Esophagus (tissue), 2 donors: ENCODE data around the gene TMEM248. TPM values are rescaled to one million over a fixed set of nuclear protein-coding genes. Genes with fewer than 3 reads are reported as not detected.
"Not testable (repeated sequence)": the region's sequence is repeated elsewhere in the genome, so short reads cannot be mapped to it uniquely, and the experiment has no call there.

Source experiments
- H3K27ac ChIP-seq, 2 donors: one replicate each; pipeline ENCODE4 v1.5.1; 2013; ENCODE audit warnings: low read depth in 2 of 2, mild to moderate bottlenecking in 2 of 2, inconsistent platforms in 1 of 2, low read length in 1 of 2, moderate library complexity in 1 of 2
- H3K27me3 ChIP-seq, 2 donors: one replicate each; pipeline ENCODE4 v1.6.1; 2013; ENCODE audit warnings: low read length in 2 of 2, control low read depth in 1 of 2, mild to moderate bottlenecking in 1 of 2; ENCODE audit not compliant: insufficient read depth in 2 of 2, control insufficient read depth in 1 of 2
- H3K36me3 ChIP-seq, 2 donors: one replicate each; pipeline ENCODE4 v1.6.1; 2013; ENCODE audit warnings: low read length in 1 of 2; ENCODE audit not compliant: control insufficient read depth in 2 of 2, insufficient read depth in 2 of 2
- H3K4me1 ChIP-seq, 2 donors: one replicate each; pipeline ENCODE4 v1.6.1; 2013; ENCODE audit warnings: low read length in 1 of 2; ENCODE audit not compliant: control insufficient read depth in 2 of 2, insufficient read depth in 2 of 2
- H3K4me3 ChIP-seq, 2 donors: one replicate each; pipeline ENCODE4 v1.5.1; 2013; ENCODE audit warnings: low read length in 2 of 2, mild to moderate bottlenecking in 2 of 2, low read depth in 1 of 2, moderate library complexity in 1 of 2
- H3K9me3 ChIP-seq, 2 donors: one replicate each; pipeline ENCODE4 v1.6.1; 2013; ENCODE audit warnings: mild to moderate bottlenecking in 2 of 2, low read depth in 1 of 2, low read length in 1 of 2, moderate library complexity in 1 of 2; ENCODE audit not compliant: control insufficient read depth in 2 of 2, insufficient read depth in 1 of 2
- WGBS, 2 donors: extraction: QIAGEN DNeasy Blood & Tissue Kit; methylation state at CpG; one replicate each; pipeline ENCODE4 v1.1.7; 2013; 5-methylcytosine and 5-hydroxymethylcytosine counted together
- polyA plus RNA-seq, 2 donors: library from polyadenylated mRNA; stranded (reverse); fragments of 200-250 nt; gene quantifications; one replicate each; pipeline ENCODE4 v1.2.3, GENCODE V29; 2013
- donor health status: healthy with polysubstance abuse.
- donor health status: Bipolar disorder and iron deficiency.

The TMEM248 gene
- polyA plus RNA-seq, 2 donors: 18.3 to 23.5 TPM

- Histone ChIP-seq H3K36me3 (peaks cover 3 to 6% of the 10 kb centered on the region in 2 donors), H3K4me1 (no peaks in the 10 kb centered on the region), H3K27ac (no peak overlapping the region), H3K27me3 (no peaks in the 10 kb centered on the region), H3K4me3 (no peak overlapping the region), H3K9me3 (no peaks in the 10 kb centered on the region)
- WGBS, 2 donors: 92 to 93% methylated on average over 5 of the region's 5 CpGs
Observed at GRCh38 chr7:66905689-66906088, 15.3 kb upstream of the TMEM248 start.

GRCh38 chr7:66907731-66908130 is 13.3 kb upstream of the TMEM248 start:
- WGBS, 2 donors: 95% methylated on average over 5 of the region's 5 CpGs

DNA sequence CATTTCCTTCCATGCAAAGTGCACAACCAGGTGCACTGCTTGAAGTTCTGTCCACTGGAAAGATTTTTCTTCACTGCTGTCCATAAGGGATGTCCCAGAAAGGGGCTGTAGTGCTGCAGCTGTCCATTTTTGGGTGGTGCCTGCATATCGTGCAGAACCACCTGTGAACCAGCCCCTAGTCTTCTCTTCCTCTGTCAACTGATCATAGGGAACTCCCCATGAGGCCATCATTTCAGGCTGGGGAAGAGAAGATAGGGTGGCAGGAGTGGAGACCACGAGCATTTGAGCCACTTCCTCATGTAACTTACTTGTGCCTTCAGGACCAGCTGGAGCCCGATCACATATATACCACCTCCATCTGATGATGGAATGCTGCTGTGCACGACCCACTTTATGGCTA is 12.4 kb upstream of the TMEM248 start:
- H3K4me1 ChIP-seq, H3K27ac ChIP-seq, H3K27me3 ChIP-seq, H3K36me3 ChIP-seq, H3K9me3 ChIP-seq, H3K4me3 ChIP-seq: not testable (repeated sequence)
- WGBS, 2 donors: 84 to 87% methylated on average over 4 of the region's 4 CpGs

More at GRCh38 chr7:66907731-66908130, 13.3 kb upstream of the TMEM248 start:
- Histone ChIP-seq H3K27ac (no peak overlapping the region), H3K4me3 (no peak overlapping the region), H3K27me3 (no peaks in the 10 kb centered on the region), H3K9me3 (no peaks in the 10 kb centered on the region), H3K36me3 (peaks cover 0 to 5% of the 10 kb centered on the region in 2 donors), H3K4me1 (no peaks in the 10 kb centered on the region)

- Histone ChIP-seq H3K27ac (no peak overlapping the region), H3K4me3 (no peak overlapping the region), H3K4me1 (no peaks in the 10 kb centered on the region), H3K27me3 (no peaks in the 10 kb centered on the region), H3K36me3 (no peaks in the 10 kb centered on the region), H3K9me3 (no peaks in the 10 kb centered on the region)
- 72 to 86% methylated on average over 3 of the region's 3 CpGs for WGBS, 2 donors
Observed at GRCh38 chr7:66910789-66911188, 10.2 kb upstream of the TMEM248 start.

GRCh38 chr7:66911191-66911590 is 9.8 kb upstream of the TMEM248 start:
- H3K9me3 ChIP-seq, H3K4me1 ChIP-seq, H3K4me3 ChIP-seq, H3K27me3 ChIP-seq, H3K27ac ChIP-seq, H3K36me3 ChIP-seq: not testable (repeated sequence)
- 93 to 94% methylated on average over 2 of the region's 2 CpGs for WGBS, 2 donors

DNA sequence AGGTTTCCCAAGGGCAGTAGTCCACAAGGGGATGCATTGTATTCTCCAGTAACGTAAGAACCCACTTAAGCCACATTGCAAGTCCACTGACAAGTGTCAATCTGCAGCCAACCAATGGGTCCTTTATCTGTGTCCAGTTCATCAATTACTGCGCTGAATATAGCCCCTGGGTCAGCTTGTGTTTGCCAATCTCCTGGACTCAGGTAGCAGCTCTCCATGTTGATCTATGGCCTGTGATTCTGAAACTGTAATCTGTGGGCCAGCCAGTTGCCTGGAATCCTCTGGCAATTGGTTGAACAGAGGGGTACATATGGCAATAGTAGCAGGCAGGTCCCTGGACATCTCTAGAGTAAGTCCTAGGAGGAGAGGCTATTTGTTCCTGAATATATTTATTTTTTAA is 8.8 kb upstream of the TMEM248 start:
- Histone ChIP-seq H3K9me3 (no peaks in the 10 kb centered on the region), H3K4me1 (no peaks in the 10 kb centered on the region), H3K4me3 (no peak overlapping the region), H3K27ac (no peak overlapping the region), H3K36me3 (no peaks in the 10 kb centered on the region), H3K27me3 (no peaks in the 10 kb centered on the region)
- 68 to 91% methylated on average over 2 of the region's 2 CpGs for WGBS, 2 donors

- no peaks in the 10 kb centered on the region for H3K9me3 ChIP-seq
- WGBS, 2 donors: 83 to 84% methylated on average over 12 of the region's 12 CpGs
- H3K36me3 ChIP-seq: no peaks in the 10 kb centered on the region
- H3K27ac ChIP-seq: no peak overlapping the region
- no peaks in the 10 kb centered on the region for H3K27me3 ChIP-seq
- no peak overlapping the region for H3K4me3 ChIP-seq
- H3K4me1 ChIP-seq: no peaks in the 10 kb centered on the region
Observed at GRCh38 chr7:66913118-66914037, 7.6 kb upstream of the TMEM248 start.

DNA sequence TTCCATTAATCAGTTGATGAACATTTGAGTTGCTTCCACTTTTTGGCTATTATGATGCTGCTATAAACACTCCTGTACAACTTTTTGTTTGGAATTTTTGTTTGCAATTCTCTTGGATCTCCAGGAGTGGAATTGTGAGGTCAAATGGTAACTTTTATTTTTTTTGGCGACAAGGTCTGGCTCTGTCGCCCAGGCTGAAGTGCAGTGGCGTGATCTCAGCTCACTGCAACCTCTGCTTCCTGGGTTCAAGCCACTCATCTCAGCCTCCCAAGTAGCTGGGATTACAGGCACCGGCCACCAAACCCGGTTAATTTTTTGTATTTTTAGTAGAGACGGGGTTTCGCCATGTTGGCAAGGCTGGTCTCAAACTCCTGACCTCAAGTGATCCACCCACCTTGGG is 3.1 kb upstream of the TMEM248 start:
- H3K27ac ChIP-seq, H3K9me3 ChIP-seq, H3K36me3 ChIP-seq, H3K27me3 ChIP-seq, H3K4me3 ChIP-seq, H3K4me1 ChIP-seq: not testable (repeated sequence)
- WGBS, 2 donors: 85 to 89% methylated on average over 7 of the region's 7 CpGs

- Histone ChIP-seq H3K27me3 (no peaks in the 10 kb centered on the region), H3K27ac (no peak overlapping the region), H3K9me3 (peaks cover 0 to 2% of the 10 kb centered on the region in 2 donors), H3K4me1 (peaks cover 0 to 3% of the 10 kb centered on the region in 2 donors), H3K36me3 (no peaks in the 10 kb centered on the region), H3K4me3 (no peak overlapping the region)
- 94 to 95% methylated on average over 1 of the region's 1 CpG for WGBS, 2 donors
Observed at GRCh38 chr7:66919304-66919703, 1.7 kb upstream of the TMEM248 start.

DNA sequence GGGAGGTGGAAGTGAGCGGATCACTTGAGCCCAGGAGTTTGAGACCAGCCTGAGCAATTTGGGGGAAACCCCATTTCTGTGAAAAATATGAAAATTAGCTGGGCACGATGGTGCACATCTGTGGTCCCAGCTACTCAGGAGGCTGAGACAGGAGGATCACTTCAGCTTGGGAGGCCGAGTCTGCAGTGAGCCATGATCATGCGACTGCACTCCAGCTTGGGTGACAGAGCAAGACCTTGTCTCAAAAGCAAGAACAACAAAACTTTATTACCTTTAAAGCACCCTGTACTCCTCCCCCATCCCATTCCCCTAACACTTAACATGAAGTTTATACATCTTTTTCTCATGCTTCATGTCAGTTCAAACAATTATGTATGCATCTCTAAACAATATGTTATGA is 1.3 kb upstream of the TMEM248 start:
- WGBS, 2 donors: 96 to 97% methylated on average over 4 of the region's 4 CpGs
- Histone ChIP-seq H3K4me3 (no peak overlapping the region), H3K4me1 (peaks cover 0 to 3% of the 10 kb centered on the region in 2 donors), H3K36me3 (no peaks in the 10 kb centered on the region), H3K27ac (no peak overlapping the region), H3K27me3 (no peaks in the 10 kb centered on the region), H3K9me3 (peaks cover 0 to 2% of the 10 kb centered on the region in 2 donors)
